ENCODE data around the gene NUP153.

DNA sequence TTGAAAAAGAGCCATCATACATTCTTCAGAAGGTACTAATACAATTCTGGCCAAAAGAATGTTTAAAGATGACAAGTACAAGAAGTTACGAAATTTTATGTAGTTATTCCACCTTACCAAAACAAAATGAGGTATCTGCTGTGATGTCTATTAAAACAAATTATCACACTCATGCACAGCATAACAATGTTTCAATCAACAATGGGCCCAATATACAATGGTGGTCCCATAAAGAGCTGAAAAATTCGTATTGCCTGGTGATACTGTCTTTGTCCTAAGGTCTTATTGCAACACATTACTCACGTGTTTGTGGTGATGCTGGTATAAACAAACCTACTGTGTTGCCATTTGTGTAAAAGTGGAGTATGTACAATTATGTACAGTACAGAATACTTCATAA is 3.6 kb upstream of the NUP153 start:
- TF ChIP-seq, protein P1, sequence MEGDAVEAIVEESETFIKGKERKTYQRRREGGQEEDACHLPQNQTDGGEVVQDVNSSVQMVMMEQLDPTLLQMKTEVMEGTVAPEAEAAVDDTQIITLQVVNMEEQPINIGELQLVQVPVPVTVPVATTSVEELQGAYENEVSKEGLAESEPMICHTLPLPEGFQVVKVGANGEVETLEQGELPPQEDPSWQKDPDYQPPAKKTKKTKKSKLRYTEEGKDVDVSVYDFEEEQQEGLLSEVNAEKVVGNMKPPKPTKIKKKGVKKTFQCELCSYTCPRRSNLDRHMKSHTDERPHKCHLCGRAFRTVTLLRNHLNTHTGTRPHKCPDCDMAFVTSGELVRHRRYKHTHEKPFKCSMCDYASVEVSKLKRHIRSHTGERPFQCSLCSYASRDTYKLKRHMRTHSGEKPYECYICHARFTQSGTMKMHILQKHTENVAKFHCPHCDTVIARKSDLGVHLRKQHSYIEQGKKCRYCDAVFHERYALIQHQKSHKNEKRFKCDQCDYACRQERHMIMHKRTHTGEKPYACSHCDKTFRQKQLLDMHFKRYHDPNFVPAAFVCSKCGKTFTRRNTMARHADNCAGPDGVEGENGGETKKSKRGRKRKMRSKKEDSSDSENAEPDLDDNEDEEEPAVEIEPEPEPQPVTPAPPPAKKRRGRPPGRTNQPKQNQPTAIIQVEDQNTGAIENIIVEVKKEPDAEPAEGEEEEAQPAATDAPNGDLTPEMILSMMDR (IDR thresholded peaks at IDR 0.05), result no peak
- TF ChIP-seq MAZ (IDR thresholded peaks at IDR 0.05; ENCODE audit: borderline replicate concordance, low read depth, low read length) (no peak), POLR2A (IDR thresholded peaks at IDR 0.05; ENCODE audit: low read length) (no peak), ZNF302 (CRISPR knock-in tag; IDR thresholded peaks at IDR 0.05) (no peak), RFX5 (IDR thresholded peaks at IDR 0.05) (no peak)
